Calu3 (cell line): Measurements from ENCODE around the gene FAM50B. TPM values are rescaled to one million over a fixed set of nuclear protein-coding genes. Genes with fewer than 3 reads are reported as not detected.

ENCODE experiments used
- BruUV-seq: library from RNA; stranded (reverse); fragments of 400-500 nt; replicated peaks from 2 replicates; lab custom pipeline; 2021; lab: Mats Ljungman, UMichigan
- CTCF ChIA-PET: fragments of 300-600 bp; sonication (Branson Sonifier 250); formaldehyde crosslinking; loops from one replicate; lab custom pipeline; 2022; ENCODE audit warnings: antibody characterized with exemption; lab: Charles Lee
- DNase-seq: peaks from one replicate; pipeline ENCODE4 v3.0.0; 2022
- H3K27ac Mint-ChIP-seq: one replicate; pipeline ENCODE4 v1.8.0; 2022; ENCODE audit warnings: mixed read lengths; ENCODE audit not compliant: unreplicated experiment
- H3K27me3 Mint-ChIP-seq: one replicate; pipeline ENCODE4 v1.8.0; 2022; ENCODE audit warnings: mixed read lengths; ENCODE audit not compliant: unreplicated experiment
- H3K36me3 Mint-ChIP-seq: one replicate; pipeline ENCODE4 v1.8.0; 2022; ENCODE audit warnings: mild to moderate bottlenecking, moderate library complexity, mixed read lengths; ENCODE audit not compliant: insufficient read depth, unreplicated experiment
- H3K4me1 Mint-ChIP-seq: one replicate; pipeline ENCODE4 v1.8.0; 2022; ENCODE audit warnings: mild to moderate bottlenecking, low read depth, mixed read lengths; ENCODE audit not compliant: unreplicated experiment
- H3K4me3 Mint-ChIP-seq: one replicate; pipeline ENCODE4 v1.8.0; 2022; ENCODE audit warnings: mild to moderate bottlenecking, low read depth, moderate library complexity, mixed read lengths; ENCODE audit not compliant: unreplicated experiment
- H3K9me3 Mint-ChIP-seq: one replicate; pipeline ENCODE4 v1.8.0; 2022; ENCODE audit warnings: low read depth, mixed read lengths; ENCODE audit not compliant: unreplicated experiment
- CTCF ChIP-seq: fragments of 200-600 bp; IDR thresholded peaks from one replicate; pipeline ENCODE4 v1.8.0; 2022; ENCODE audit warnings: antibody characterized with exemption; ENCODE audit not compliant: unreplicated experiment
- intact Hi-C: fragments of 100-400 bp; cut with micrococcal nuclease; formaldehyde crosslinking; loops from one replicate; pipeline ENCODE4 v1.10.0; 2022; ENCODE audit not compliant: unreplicated experiment
- total RNA-seq: library from RNA; stranded (reverse); gene quantifications from 2 replicates; pipeline ENCODE4 v1.2.3, GENCODE V29; 2022

The FAM50B gene
- total RNA-seq, 1 experiment from 2014 or later, result 5.8 TPM

- intact Hi-C loops, result no loop called here
- TF ChIP-seq CTCF, result no peak
- H3K36me3 Mint-ChIP-seq, result no peaks in the 10 kb centered on the region
- no peaks in the 10 kb centered on the region for H3K9me3 Mint-ChIP-seq
- no peak overlapping the region for H3K4me3 Mint-ChIP-seq
- H3K4me1 Mint-ChIP-seq, result peaks cover 10% of the 10 kb centered on the region
- H3K27ac Mint-ChIP-seq, result no peak overlapping the region
- CTCF ChIA-PET, result no interaction called here
- no peaks in the 10 kb centered on the region for H3K27me3 Mint-ChIP-seq
- BruUV-seq, result no TSS peak
- DNase-seq, result no peak
Measured at GRCh38 chr6:3881711-3882421, 32.7 kb downstream of the FAM50B start.

GRCh38 chr6:3882431-3882830, 33.3 kb downstream of the FAM50B start:
- DNase-seq, result no peak
- Mint-ChIP-seq H3K9me3 (no peaks in the 10 kb centered on the region), H3K36me3 (no peaks in the 10 kb centered on the region), H3K27ac (no peak overlapping the region), H3K27me3 (no peaks in the 10 kb centered on the region), H3K4me1 (peaks cover 15% of the 10 kb centered on the region), H3K4me3 (no peak overlapping the region)
- no peak for TF ChIP-seq CTCF
- CTCF ChIA-PET, result no interaction called here
- BruUV-seq, result no TSS peak
- intact Hi-C loops, result no loop called here

- no peak for TF ChIP-seq CTCF
- Mint-ChIP-seq H3K4me3 (no peak overlapping the region), H3K27me3 (no peaks in the 10 kb centered on the region), H3K27ac (no peak overlapping the region), H3K9me3 (no peaks in the 10 kb centered on the region), H3K4me1 (peaks cover 19% of the 10 kb centered on the region), H3K36me3 (no peaks in the 10 kb centered on the region)
- intact Hi-C loops, result no loop called here
- BruUV-seq, result no TSS peak
- CTCF ChIA-PET, result no interaction called here
- DNase-seq, result no peak
Measured at GRCh38 chr6:3882866-3883265, 33.7 kb downstream of the FAM50B start.

- no TSS peak for BruUV-seq
- no peak for DNase-seq
- H3K27ac Mint-ChIP-seq, result no peak overlapping the region
- no peak for TF ChIP-seq CTCF
- intact Hi-C loops, result no loop called here
- no peaks in the 10 kb centered on the region for H3K9me3 Mint-ChIP-seq
- no peaks in the 10 kb centered on the region for H3K27me3 Mint-ChIP-seq
- H3K36me3 Mint-ChIP-seq, result no peaks in the 10 kb centered on the region
- H3K4me1 Mint-ChIP-seq, result peaks cover 23% of the 10 kb centered on the region
- no peak overlapping the region for H3K4me3 Mint-ChIP-seq
- CTCF ChIA-PET, result interaction anchor here (0.6 to 1.0 kb wide), 8 partner anchors 36 to 711 kb away, joined by 3 to 5 read pairs (median 4); no protein-coding TSS in a partner anchor
Measured at GRCh38 chr6:3884007-3884745, 35.0 kb downstream of the FAM50B start.
